Uterine smooth muscle cell (primary cell): Measurements from ENCODE around the gene CACNA1B. TPM values are rescaled to one million over a fixed set of nuclear protein-coding genes. Genes with fewer than 3 reads are reported as not detected.

Experiments used
- total RNA-seq: library from RNA; depleted of rRNA; stranded (reverse); fragments of >200 nt; gene quantifications from 2 replicates; pipeline ENCODE4 v1.2.3, GENCODE V29; 2014

Gene CACNA1B
- 0.11 and 0.12 TPM in 2 replicates for total RNA-seq

DNA sequence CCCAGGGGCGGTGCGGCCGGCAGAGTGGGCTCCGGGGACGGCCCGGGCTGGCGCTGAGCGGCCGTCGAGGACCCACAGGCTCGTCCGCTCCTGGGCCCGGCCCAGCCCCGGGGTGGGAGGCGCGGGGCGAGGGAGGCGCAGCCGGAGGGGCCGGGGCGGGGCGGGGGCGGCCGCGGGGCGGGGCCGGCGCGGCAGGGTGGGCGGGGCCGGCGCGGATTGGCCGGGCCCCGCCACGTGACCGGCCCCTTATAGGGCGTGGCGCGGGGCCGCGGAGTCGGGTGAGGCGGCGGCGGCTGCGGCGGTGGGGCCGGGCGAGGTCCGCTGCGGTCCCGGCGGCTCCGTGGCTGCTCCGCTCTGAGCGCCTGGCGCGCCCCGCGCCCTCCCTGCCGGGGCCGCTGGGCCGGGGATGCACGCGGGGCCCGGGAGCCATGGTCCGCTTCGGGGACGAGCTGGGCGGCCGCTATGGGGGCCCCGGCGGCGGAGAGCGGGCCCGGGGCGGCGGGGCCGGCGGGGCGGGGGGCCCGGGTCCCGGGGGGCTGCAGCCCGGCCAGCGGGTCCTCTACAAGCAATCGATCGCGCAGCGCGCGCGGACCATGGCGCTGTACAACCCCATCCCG lies at the start of gene CACNA1B:
Gene CACNA1B, plus strand, starts transcription at position 277 of the 617 bp plus-strand sequence. Its CDS starts 152 bp downstream, at position 429.

